GM19043 (cell line): ENCODE measurements around the gene CCBE1.
"Not testable (repeated sequence)": the region's sequence is repeated elsewhere in the genome, so short reads cannot be mapped to it uniquely, and the experiment has no call there.

Experiments used
- ATAC-seq: cut with Tn5 transposase; IDR thresholded peaks from one replicate; pipeline ENCODE4 v1.9.1; 2021; ENCODE audit warnings: low read depth; ENCODE audit not compliant: unreplicated experiment

CCBE1 gene

DNA sequence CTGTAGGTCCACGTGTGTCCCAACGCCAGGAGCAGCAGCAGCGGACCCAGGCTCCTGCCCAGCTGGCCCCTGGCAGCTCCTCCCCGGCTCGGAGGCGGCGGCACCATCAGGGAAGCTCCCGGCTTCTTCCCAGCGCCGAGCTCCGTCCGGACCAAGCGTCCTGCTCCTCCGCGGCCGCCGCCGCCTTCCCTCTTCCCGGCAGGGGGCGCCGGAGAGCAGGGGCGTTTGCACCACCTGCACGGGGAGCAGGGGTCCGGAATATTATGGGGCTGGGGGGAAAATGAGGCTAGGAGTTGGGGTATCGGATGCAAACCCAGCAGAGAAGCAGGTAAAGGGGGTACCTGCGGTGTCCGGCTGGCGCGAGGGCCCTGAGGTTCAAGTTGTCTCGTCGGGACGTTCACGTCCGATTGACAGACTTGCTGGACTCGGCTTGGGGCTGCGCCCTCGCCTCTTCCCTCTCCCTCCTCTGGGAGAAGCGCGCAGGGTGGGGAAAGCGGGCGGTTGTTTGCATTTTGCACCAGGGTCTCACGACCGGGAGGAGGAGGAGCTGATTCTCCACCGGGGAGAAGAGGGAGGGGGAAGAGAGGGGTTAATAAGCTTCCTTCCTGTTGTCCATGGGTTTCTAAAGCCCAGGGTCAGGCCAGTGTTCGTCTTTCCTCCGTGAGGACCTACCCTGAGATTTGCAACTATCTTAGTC is at the start of gene CCBE1:
Gene CCBE1, minus strand, starts transcription at position 188 of the 697 bp plus-strand sequence.
- ATAC-seq, result peak; percentile 71

DNA sequence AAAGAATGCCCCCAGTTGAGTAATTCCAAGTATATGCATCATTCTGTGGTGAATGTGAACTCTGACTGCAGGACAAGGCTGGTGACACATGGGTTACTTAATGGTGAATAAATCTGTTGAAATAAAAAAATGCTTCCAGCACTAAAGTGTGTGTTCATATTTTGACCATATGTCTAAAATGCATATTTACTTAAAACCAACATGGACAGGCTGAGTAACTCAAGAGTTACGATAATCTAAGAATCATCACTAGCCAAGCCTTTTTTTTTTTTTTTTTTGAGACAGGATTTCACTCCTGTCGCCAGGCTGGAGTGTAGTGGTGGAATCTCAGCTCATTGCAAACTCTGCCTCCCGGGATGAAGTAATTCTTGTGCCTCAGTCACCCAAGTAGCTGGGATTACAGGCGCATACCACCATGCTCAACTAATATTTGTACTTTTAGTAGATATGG is 47.1 kb upstream of the CCBE1 start:
- ATAC-seq, result no peak

DNA sequence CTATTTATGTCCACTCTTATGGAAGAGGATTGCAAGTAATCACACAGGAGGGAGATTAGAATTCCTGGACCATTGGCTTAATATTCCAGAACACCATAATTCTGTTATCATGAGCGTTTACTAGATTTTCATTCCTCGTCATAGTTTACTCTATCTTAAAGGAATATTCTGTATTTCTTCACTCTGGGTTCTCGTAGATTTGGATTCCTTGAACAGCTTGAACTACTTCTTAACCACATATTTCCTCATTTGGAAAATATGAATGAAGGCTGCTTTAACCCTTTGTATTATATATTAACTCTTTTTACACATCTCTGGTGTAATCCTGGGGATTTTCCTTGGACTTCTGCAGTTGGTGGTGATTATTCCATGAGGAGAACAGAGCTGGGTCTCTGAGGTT is 46.3 kb upstream of the CCBE1 start:
- ATAC-seq, result no peak

DNA sequence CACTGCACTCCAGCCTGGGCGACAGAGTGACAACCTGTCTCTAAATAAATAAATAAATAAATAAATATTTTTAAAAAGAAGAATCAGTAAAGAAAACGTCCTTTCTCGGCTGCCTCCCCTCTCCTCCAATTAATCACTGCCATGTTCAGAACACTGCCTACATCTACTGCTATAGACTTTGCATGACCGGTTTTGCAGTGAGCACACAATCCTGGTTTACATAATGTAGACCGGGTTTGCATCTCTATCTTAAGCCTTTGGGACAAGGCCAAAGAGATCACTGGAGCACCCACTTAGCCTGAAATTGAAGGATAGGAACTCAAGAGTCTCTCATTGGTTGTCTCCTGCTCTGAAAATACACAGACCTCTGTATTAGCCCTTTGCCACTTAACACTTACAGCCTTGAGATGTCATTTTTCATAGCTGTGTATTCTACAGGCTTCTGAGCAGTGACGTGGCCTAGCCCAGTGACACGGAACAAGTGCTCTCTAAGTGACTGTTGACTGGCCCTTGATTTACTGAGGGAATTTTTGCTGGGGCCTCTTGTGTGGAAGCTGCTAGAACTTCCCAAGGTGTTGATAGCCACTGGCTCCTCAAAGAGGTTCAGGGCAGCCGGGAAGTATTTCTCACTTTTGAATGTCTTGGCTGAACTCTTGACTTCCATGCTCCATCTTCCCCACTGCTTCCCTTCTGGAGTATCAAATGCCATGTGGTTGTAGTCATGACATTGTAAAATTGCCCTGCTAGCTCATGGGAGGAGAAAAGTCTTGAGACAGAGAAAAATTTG is 45.3 kb upstream of the CCBE1 start:
- no peak for ATAC-seq

DNA sequence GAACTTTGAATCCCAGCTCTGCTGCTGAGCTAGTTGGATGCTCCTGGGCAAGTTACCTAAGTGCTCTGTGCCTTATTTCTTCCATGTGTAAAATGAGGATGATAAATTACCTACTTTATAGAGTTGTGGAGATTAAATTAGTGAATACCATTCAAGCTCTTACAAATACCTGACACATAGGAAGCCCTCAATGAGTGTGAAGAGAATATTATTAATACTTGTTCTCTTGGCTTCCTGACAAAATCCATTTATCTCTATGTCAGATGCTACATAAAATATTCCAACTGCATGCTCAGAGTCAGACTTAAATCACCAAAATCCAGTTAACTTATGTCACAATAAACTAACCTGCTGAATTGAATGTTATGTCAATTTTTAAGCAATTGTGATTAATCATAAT is 42.9 kb upstream of the CCBE1 start:
- no peak for ATAC-seq

- ATAC-seq, result no peak
These were observed 40.6 kb upstream of the CCBE1 start for GRCh38 chr18:59737776-59738300.

DNA sequence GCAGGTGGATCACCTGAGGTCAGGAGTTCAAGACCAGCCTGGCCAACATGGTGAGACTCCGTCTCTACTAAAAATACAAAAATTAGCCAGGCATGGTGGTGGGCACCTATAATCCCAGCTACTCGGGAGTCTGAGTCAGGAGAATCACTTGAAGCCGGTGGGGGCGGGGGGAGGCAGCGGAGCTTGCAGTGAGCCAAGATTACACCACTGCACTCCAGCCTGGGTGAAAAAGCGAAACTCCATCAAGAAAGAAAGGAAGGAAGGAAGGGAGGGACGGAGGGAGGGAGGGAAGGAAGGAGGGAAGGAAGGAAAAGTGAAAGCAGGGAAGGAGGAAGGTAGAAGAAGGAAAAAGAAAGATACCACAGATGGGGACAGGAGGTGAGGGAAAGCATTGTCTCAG is 40.1 kb upstream of the CCBE1 start:
- ATAC-seq, result not testable (repeated sequence)

GRCh38 chr18:59736061-59736460 is 38.8 kb upstream of the CCBE1 start:
- ATAC-seq, result no peak

GRCh38 chr18:59735269-59735860 is 38.1 kb upstream of the CCBE1 start:
- no peak for ATAC-seq

GRCh38 chr18:59733421-59733820 is 36.2 kb upstream of the CCBE1 start:
- no peak for ATAC-seq

- ATAC-seq, result no peak
These were observed 33.7 kb upstream of the CCBE1 start for GRCh38 chr18:59730896-59731295.

DNA sequence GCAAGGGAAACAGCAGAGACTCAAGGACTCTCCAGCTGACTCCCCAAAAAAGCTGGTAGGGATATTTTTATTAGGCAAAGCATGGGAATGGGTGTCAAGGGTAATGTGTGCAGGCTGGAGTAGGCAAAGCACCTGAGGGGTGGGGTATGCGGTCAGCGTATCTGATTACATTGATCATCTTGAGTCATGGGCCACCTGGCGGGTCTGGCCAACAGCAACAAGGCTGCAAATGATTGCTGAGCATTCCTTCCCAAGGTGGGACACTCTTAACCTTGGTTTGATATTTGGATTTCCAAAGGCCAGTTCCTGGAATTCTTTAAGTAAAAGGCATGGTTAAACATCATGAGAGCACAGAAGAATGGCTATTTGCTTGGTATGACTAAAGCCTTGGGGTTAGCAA is 32.6 kb upstream of the CCBE1 start:
- no peak for ATAC-seq

DNA sequence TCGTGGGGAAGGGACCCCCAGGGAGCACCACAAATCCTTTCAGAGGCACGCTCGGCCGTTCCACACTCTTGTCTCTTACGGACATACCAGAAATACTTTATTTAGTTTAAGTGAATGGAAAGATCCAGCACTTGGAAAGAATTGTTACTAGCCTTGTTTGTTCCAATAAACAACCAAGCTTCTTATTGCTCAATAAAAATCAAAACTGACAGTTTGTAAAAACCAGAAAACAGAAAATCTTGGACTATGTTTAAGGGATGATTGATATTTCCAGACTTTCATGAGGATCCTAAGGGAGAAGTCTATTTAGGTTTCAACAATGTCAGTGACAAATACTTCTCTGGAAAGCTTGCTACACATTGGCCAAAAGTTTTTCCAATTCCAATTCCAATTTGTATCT is 31.6 kb upstream of the CCBE1 start:
- ATAC-seq, result no peak

DNA sequence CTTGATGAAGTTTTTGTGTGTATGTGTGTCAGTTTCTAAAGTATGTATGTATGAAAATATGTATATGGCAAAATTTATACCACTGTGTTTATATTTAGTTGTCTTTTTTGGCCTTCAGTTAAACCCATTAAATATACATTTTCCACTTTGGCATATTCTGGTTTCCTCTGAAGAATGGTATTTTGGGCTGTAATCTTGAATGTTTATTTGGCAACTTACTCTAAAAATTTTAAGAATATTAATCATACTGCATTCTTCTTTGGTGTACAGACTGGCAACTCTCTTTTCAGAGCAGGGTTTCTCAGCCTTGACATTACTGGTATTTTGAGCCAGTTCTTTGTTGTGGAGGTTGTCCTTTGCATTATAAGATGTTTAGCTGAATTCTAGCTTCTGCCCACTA is 27.9 kb upstream of the CCBE1 start:
- no peak for ATAC-seq

- no peak for ATAC-seq
These were observed 26.9 kb upstream of the CCBE1 start for GRCh38 chr18:59724103-59724502.

GRCh38 chr18:59721931-59722330 is 24.7 kb upstream of the CCBE1 start:
- ATAC-seq, result no peak

DNA sequence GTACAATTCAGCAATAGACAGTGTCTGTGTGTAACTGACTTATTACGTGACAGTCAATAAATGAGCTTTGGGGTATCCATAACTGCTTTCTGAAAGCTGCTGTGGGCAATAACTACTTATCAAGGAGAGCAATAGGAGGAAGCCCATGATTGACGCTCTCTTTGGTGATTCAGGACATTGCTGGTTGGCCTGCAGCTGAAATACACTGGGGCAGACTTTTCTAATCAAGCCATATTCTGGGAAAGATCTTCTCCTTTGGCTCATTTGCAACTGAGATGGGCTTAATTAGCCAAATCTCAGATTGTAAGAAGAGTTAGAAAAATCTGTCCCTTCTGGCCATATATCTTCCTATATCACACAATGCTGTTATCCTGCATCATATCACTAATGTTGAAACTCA is 24.0 kb upstream of the CCBE1 start:
- no peak for ATAC-seq

DNA sequence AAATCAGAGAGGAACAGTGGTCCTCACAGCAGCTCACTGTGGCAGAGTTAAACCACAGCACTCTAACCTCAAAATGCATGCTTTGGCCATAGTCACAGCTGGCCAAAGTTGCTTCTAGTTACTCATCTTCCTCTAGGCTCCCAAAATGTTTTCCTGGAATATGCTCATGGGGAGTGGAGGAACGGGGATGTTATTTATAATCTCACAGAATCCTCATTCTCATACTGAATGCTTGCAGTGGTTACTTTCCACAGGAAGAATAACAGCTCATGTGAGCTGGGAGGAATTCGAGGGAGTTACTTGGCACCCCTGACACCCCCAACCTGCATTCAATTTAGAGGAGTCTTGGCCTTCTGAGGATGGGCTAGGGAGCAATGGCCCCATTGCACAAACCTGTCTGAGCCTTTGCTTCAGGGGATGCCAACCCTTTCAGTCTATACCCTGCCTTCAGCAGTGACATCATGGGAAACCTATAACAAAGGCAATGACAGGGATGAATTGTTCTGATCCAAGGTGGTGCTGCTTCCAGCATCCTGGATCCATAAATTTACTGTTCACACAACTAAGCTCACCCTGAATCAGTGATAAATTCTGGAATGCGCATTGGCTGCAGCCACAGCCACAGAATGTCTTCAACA is 22.4 kb upstream of the CCBE1 start:
- ATAC-seq, result no peak

DNA sequence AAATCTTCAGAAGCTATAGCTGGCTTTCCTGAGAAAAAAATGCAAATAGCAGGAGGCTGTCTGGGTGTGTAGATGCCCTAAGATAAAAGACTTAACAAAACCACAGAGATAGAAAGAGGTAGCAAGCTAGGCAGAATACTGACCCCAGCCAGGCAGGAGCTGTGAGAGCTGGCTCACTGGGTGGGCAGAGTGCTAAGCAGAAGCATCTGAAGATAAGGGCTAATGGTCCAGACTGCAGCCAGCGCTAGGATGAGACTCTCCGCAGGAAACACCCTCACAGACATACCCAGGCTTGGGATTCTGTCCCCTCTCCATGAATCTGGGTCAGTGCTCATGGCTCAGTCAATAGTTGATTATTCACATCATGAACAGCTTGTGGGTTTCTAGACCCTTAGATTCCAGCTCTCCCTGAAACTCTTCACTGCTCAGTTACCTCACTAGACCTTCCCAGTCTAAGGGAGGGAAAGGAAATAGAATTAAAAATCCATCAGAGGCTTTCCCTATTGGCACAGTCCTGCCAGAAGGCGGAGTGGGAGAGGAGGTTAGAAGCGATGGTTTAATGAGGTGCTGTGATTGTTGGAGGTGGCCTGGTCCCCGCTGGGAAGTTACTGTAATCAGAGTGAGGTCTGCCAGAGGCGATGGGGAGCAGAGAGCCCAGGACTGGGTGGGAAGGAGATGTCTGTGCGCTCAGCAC is 21.4 kb upstream of the CCBE1 start:
- no peak for ATAC-seq

GRCh38 chr18:59718108-59718463 is 20.9 kb upstream of the CCBE1 start:
- no peak for ATAC-seq
